DOHH2 (cell line): ENCODE data around the gene TNFAIP8L2.

Source experiments
- H3F3A ChIP-seq: fragments of 200-600 bp; sonication (generic), shearing (Covaris generic); 2 replicates; pipeline ENCODE4 v1.6.0; 2016; ENCODE audit warnings: antibody characterized with exemption, mild to moderate bottlenecking; ENCODE audit not compliant: control insufficient read depth, insufficient read depth
- H3K27ac ChIP-seq: fragments of 200-600 bp; sonication (generic); 2 replicates; pipeline ENCODE4 v1.5.1; 2014; ENCODE audit warnings: low read depth, mild to moderate bottlenecking, low read length, moderate library complexity
- H3K27me3 ChIP-seq: fragments of 200-600 bp; sonication (generic); 2 replicates; pipeline ENCODE4 v1.6.1; 2014; ENCODE audit warnings: mild to moderate bottlenecking, low read length, mixed read lengths; ENCODE audit not compliant: control insufficient read depth
- H3K36me3 ChIP-seq: fragments of 200-600 bp; sonication (generic); 2 replicates; pipeline ENCODE4 v1.6.1; 2014; ENCODE audit warnings: mild to moderate bottlenecking, low read length, moderate library complexity, mixed read lengths; ENCODE audit not compliant: control insufficient read depth
- H3K4me1 ChIP-seq: fragments of 200-600 bp; sonication (generic); 2 replicates; pipeline ENCODE4 v1.6.1; 2014; ENCODE audit warnings: mild to moderate bottlenecking, low read length, mixed read lengths; ENCODE audit not compliant: control insufficient read depth
- H3K4me2 ChIP-seq: fragments of 200-600 bp; sonication (generic); 2 replicates; pipeline ENCODE4 v1.6.0; 2014; ENCODE audit warnings: mild to moderate bottlenecking, low read length, moderate library complexity
- H3K4me3 ChIP-seq: fragments of 200-600 bp; sonication (generic); 2 replicates; pipeline ENCODE4 v1.5.1; 2014; ENCODE audit warnings: mild to moderate bottlenecking, low read length, mixed read lengths
- H3K79me2 ChIP-seq: fragments of 200-600 bp; sonication (generic); 2 replicates; pipeline ENCODE4 v1.6.1; 2014; ENCODE audit warnings: mild to moderate bottlenecking, low read length, mixed read lengths; ENCODE audit not compliant: control insufficient read depth
- H3K9me2 ChIP-seq: fragments of 200-600 bp; sonication (generic); replicated peaks from 2 replicates; pipeline ENCODE4 v1.6.1; 2014; ENCODE audit warnings: mild to moderate bottlenecking, low read length, mixed read lengths; ENCODE audit not compliant: control insufficient read depth
- H3K9me3 ChIP-seq: fragments of 200-600 bp; sonication (generic); 2 replicates; pipeline ENCODE4 v1.6.1; 2014; ENCODE audit warnings: antibody characterized with exemption, low read length, mixed read lengths; ENCODE audit not compliant: control insufficient read depth, insufficient read depth
- H4K20me1 ChIP-seq: fragments of 200-600 bp; sonication (generic); 2 replicates; pipeline ENCODE4 v1.6.0; 2014; ENCODE audit warnings: low read depth, mild to moderate bottlenecking, antibody characterized with exemption, low read length, moderate library complexity; ENCODE audit not compliant: control insufficient read depth, insufficient read depth
- EZH2phosphoT487 ChIP-seq: fragments of 200-600 bp; sonication (generic); IDR thresholded peaks from 2 replicates; pipeline ENCODE4 v1.6.1; 2017; ENCODE audit warnings: borderline replicate concordance, mild to moderate bottlenecking, antibody characterized with exemption, low read length, moderate library complexity, mixed read lengths
- TF ChIP-seq, protein P1 (sequence below): fragments of 200-600 bp; sonication (generic); IDR thresholded peaks from one replicate; pipeline ENCODE4 v1.5.1; 2014; ENCODE audit warnings: antibody characterized with exemption, mild to moderate bottlenecking, low read depth, low read length; ENCODE audit not compliant: poor library complexity, severe bottlenecking

TNFAIP8L2 gene

DNA sequence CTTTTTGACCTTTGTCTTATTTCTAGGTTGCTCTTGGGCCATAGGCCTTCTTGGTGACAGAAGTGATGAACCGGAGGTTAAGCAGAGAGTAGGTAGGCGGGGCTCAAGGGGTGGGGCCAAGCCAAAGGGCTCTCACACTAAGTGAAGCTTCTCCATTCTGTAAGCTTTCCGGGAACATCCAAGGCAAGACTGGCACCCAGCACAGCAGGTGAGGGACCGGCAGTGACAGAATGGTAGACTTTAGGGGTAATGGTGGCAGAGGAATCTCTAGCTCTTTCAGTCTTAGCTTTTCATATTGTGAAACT is at the start of gene TNFAIP8L2:
Gene TNFAIP8L2 (plus strand): TSS at position 135 of the 305 bp plus-strand sequence. CDS start 2,049 bp downstream, outside the sequence.
- Histone ChIP-seq H3K27me3 (no peaks in the 10 kb centered on the region), H3K4me1 (peaks cover 43% of the 10 kb centered on the region), H3K27ac (peak within 1 kb of the TSS; percentile 60), H3K9me2 (no peaks in the 10 kb centered on the region), H3K9me3 (no peaks in the 10 kb centered on the region), H4K20me1 (no peaks in the 10 kb centered on the region), H3F3A (peaks cover 11% of the 10 kb centered on the region), H3K36me3 (peaks cover 29% of the 10 kb centered on the region), H3K4me3 (peak within 1 kb of the TSS; percentile 84), H3K4me2 (peak within 1 kb of the TSS; percentile 95), H3K79me2 (peaks cover 16% of the 10 kb centered on the region)
- TF ChIP-seq, protein P1, sequence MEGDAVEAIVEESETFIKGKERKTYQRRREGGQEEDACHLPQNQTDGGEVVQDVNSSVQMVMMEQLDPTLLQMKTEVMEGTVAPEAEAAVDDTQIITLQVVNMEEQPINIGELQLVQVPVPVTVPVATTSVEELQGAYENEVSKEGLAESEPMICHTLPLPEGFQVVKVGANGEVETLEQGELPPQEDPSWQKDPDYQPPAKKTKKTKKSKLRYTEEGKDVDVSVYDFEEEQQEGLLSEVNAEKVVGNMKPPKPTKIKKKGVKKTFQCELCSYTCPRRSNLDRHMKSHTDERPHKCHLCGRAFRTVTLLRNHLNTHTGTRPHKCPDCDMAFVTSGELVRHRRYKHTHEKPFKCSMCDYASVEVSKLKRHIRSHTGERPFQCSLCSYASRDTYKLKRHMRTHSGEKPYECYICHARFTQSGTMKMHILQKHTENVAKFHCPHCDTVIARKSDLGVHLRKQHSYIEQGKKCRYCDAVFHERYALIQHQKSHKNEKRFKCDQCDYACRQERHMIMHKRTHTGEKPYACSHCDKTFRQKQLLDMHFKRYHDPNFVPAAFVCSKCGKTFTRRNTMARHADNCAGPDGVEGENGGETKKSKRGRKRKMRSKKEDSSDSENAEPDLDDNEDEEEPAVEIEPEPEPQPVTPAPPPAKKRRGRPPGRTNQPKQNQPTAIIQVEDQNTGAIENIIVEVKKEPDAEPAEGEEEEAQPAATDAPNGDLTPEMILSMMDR: no peak
- no peak for TF ChIP-seq EZH2phosphoT487

DNA sequence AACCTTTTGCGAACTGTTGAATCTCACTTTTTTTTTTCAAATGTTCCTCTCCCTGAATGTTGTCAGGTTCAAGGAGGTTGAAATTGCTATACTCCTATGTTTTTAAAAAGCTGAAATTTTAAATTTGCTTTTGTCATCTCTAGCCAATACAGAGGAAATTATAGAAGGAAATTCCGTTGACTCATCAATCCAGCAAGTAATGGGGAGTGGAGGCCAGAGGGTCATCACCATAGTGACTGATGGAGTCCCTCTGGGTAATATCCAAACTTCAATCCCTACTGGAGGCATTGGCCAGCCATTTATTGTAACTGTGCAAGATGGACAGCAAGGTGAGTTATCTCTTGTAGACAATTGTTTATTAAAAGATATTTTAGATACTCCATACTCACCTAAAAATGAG is 49.6 kb upstream of the TNFAIP8L2 start:
- no peak overlapping the region for H3K27ac ChIP-seq
- no peaks in the 10 kb centered on the region for H3K9me3 ChIP-seq
- H3K27me3 ChIP-seq: no peaks in the 10 kb centered on the region
- H3K4me2 ChIP-seq: no peak overlapping the region
- no peaks in the 10 kb centered on the region for H3K4me1 ChIP-seq
- no peaks in the 10 kb centered on the region for H4K20me1 ChIP-seq
- TF ChIP-seq, protein P1: no peak
- TF ChIP-seq EZH2phosphoT487: no peak
- no peaks in the 10 kb centered on the region for H3K9me2 ChIP-seq
- no peaks in the 10 kb centered on the region for H3K36me3 ChIP-seq
- H3K79me2 ChIP-seq: no peaks in the 10 kb centered on the region
- no peaks in the 10 kb centered on the region for H3F3A ChIP-seq
- H3K4me3 ChIP-seq: no peak overlapping the region

DNA sequence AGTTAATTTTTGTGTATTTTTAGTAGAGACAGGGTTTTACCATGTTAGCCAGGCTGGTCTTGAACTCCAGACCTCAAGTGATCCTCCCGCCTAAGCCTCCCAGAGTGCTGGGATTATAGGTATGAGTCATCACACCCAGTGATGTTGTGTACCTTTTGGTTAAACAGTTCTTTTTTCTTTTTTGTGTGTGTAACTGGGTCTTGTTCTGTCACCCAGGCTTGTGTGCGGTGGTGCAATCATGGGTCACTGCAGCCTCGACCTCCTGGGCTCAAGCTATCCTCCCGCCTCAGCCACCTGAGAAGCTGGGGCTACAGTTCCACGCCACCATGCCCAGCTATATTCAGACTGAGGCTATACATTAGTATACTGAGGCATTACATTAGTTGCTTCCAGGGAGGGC is 48.1 kb upstream of the TNFAIP8L2 start:
- Histone ChIP-seq H4K20me1 (no peaks in the 10 kb centered on the region), H3K4me1 (no peaks in the 10 kb centered on the region), H3F3A (no peaks in the 10 kb centered on the region), H3K9me3 (no peaks in the 10 kb centered on the region), H3K27me3 (no peaks in the 10 kb centered on the region), H3K4me2 (no peak overlapping the region), H3K36me3 (no peaks in the 10 kb centered on the region), H3K4me3 (no peak overlapping the region), H3K9me2 (no peaks in the 10 kb centered on the region), H3K79me2 (no peaks in the 10 kb centered on the region), H3K27ac (no peak overlapping the region)
- TF ChIP-seq, protein P1: no peak
- no peak for TF ChIP-seq EZH2phosphoT487

DNA sequence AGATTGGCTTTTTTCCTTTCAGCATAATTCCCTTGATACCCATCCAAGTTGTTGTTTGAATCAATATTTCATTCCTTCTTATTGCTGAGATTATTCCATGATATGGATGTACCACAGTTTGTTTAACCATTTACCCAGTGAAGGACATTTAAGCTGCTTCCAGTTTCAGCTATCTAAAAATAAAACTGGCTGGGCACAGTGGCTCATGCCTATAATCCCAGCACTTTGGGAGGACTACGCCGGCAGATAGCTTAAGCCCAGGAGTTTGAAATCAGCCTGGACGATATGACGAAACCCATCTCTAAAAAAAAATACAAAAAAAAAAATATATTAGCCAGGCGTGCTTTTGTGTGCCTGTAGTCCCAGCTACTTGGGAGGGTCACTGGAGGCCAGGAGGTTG is 42.6 kb upstream of the TNFAIP8L2 start:
- no peaks in the 10 kb centered on the region for H3K4me1 ChIP-seq
- no peaks in the 10 kb centered on the region for H3K79me2 ChIP-seq
- H3K9me2 ChIP-seq: no peaks in the 10 kb centered on the region
- no peak overlapping the region for H3K27ac ChIP-seq
- H4K20me1 ChIP-seq: no peaks in the 10 kb centered on the region
- H3K27me3 ChIP-seq: no peaks in the 10 kb centered on the region
- no peaks in the 10 kb centered on the region for H3F3A ChIP-seq
- TF ChIP-seq, protein P1: no peak
- TF ChIP-seq EZH2phosphoT487: no peak
- H3K4me3 ChIP-seq: no peak overlapping the region
- no peaks in the 10 kb centered on the region for H3K9me3 ChIP-seq
- H3K36me3 ChIP-seq: no peaks in the 10 kb centered on the region
- no peak overlapping the region for H3K4me2 ChIP-seq
